HG03064 (cell line): ENCODE measurements around the gene CEP97.
"Not testable (repeated sequence)": the region's sequence is repeated elsewhere in the genome, so short reads cannot be mapped to it uniquely, and the experiment has no call there.

ENCODE experiments used
- ATAC-seq: cut with Tn5 transposase; IDR thresholded peaks from one replicate; pipeline ENCODE4 v1.9.1; 2021; ENCODE audit warnings: low read depth; ENCODE audit not compliant: unreplicated experiment

The CEP97 gene, protein sequence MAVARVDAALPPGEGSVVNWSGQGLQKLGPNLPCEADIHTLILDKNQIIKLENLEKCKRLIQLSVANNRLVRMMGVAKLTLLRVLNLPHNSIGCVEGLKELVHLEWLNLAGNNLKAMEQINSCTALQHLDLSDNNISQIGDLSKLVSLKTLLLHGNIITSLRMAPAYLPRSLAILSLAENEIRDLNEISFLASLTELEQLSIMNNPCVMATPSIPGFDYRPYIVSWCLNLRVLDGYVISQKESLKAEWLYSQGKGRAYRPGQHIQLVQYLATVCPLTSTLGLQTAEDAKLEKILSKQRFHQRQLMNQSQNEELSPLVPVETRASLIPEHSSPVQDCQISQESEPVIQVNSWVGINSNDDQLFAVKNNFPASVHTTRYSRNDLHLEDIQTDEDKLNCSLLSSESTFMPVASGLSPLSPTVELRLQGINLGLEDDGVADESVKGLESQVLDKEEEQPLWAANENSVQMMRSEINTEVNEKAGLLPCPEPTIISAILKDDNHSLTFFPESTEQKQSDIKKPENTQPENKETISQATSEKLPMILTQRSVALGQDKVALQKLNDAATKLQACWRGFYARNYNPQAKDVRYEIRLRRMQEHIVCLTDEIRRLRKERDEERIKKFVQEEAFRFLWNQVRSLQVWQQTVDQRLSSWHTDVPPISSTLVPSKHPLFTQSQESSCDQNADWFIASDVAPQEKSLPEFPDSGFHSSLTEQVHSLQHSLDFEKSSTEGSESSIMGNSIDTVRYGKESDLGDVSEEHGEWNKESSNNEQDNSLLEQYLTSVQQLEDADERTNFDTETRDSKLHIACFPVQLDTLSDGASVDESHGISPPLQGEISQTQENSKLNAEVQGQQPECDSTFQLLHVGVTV

DNA sequence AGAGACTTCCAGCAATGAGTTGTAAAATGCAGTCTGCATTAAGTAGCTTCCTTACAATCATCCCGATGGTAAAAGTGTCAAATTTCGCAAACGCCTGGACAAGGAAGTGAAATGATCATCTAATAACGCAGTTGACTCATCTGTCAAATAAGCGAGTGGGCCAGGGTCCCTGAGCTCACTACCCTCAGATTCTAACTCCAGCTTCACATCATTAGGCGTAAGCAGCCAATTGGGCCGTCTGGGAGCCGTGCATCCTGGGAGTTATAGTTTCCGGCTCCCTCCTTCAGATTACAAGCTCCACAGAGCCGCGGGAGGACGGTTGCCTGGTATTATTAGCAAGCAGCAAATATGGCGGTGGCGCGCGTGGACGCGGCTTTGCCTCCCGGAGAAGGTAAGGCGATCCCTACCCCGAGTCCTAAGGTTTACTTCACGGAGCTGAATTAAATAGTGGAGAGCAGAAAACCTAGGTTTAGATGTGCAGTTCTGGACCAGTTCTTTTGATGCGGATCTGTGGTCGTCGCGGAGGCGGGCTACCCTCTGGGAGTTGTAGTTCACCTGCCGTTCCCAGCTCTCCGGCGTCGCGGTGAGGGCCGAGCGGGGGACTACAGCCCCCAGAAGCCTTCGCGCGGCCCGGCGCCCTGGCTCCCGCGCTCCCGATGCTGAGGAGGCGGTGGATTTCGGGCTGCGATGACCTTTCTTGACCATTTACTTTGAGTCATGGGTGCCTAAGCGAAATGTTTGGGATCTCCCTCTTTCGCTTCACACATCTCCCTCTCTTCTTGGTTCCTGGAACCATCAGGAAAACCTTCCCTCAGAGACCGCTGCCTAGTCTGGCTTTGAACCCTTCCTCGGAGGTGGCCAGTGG lies at the start of gene CEP97:
CEP97 (plus strand) TSS at position 286 of the 865 bp plus-strand sequence; CDS start at position 349, 63 bp downstream.
- ATAC-seq, result peak; percentile 92

DNA sequence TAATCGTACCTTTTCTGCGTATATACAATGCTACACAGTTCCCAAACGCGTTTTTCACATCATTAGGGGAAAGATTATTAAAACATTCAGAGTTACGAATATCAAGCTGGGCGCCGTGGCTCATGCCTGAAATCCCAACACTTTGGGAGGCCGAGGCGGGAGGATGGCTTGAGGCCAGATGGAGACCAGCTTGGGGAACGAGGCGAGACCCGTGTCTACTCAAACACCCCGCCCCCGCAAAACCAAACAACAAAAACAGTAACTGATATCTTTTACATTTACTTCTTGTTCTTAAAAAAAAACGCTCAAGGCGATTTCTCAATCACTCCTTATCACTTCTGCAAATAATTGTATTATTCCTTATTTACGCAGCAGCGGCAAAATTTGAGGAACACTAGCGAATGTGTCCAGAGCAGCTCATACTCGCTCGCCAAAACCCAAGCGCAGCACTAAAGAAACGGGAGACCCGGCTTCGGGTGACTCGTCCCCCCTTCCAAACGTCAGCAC lies 48.7 kb upstream of the CEP97 start:
- no peak for ATAC-seq

DNA sequence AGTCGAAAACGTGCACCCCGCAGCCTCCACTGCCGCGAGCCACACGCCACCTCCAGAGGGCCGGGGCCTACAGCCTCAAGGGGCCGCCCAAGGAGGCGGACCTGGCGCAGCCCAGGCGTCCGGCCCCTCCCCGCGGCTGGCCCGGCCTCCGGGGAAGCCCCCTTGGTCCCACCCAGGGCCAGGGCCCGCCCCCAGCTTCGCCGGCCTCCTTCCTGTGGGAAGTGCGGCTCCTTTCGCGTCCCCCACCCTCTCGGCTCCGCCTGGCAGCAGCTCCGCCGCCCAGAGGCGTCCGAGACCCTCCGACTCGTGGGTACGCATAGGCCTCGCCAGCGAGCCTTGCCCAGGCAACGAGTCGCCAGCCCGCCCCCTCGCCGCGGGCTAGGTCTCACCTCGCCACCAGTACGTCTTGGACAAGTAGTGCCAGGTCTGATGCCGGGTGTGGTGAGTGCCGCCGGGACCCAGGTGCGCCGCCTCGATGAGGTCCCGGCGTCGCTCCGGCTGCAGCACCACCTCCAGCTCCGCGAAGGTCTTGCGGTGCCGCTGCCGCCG lies 48.1 kb upstream of the CEP97 start:
- ATAC-seq, result peak; percentile 78

DNA sequence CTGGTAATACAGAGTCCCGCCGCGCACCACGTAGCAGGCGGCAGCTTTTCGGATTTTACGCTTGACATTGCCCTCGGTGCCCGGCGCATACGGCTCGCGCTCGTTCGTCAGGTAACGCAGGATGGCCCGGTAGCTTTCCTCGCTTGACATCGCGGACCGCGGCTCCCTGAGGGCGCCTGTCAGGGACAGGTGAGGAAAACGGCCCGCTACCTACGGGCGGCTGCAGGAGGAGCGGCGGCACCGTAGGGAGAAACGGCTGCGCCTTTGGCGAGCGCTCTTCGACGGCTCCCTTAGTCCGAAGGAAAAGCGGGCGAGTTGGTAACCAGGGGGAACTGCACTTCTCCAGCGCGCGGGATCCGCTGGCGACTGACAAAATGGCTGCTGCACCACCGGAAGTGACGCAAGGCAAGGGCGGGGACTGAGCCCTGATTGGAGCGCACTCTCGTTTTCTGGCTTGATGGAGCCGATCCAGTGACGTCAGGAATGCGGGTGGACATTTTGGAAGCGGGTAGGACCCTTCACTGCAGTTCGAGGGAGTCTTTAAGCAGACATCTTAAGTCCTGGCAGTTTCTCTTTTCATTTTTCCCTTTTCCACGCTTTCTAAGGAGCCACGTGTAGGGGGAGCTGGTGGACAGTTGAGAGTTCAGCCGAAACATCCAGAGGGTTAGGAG lies 47.5 kb upstream of the CEP97 start, which contains the start of gene ZBTB11:
ZBTB11 (minus strand) TSS at position 368 of the 671 bp plus-strand sequence; CDS start at position 150, 218 bp downstream.
- ATAC-seq, result peak; percentile 70

DNA sequence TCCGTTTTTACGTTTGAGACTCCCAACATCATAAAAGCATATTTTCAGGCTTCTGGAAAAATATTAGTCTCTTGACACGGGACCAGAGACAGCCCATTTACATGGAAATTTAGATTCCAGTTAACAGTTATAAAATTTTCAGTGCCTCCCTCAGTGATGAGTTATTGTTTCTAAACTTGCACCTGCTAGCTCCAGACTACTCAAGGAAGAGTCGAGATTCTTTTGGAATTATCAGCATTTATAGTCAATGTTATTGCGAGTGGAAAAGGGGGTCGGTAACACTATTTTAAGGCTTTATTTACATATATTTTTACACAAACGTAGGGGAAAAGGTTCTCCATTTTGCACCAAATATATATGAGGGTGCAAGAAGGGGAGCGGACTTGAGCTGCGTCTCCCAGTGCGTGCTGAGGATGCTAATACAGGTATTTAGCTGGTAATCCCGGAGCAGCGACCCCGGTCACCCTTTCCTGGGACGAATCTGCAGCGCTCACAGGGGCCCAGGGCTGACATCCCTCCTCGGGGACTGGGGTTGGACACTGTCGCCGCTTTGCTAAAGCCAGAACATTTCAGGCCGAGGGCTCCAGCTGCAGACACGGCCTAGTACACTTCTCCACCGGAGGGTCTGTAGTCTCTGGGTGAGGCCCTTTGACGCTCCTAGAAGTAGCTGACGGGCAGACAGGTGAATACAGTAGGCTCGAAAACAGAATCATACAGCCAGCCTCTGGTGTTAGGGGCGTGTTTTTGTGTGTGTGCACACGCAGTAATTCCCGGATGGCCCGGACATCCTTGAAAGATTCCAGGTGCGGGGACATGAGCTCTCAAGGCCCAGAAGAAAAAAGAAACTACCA lies 46.8 kb upstream of the CEP97 start:
- no peak for ATAC-seq

DNA sequence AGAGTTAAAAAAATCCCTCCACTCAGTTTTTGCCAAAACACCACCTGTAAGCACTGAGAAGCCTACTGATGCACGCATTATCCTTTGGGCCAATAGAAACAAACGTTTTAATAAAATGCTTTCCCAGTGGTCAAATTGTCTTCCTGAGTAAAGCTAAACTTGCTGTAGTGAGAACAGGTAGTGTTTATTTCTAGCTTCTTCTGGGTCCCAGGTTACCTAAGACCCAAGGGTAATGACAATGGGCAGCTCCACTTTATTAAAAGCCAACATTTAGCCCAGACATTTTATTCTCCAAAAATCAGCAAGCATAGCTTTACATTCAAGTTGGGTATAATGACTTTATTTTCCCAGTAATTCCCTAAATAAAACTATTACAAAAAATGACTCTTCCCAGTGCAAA lies 45.6 kb upstream of the CEP97 start:
- not testable (repeated sequence) for ATAC-seq

DNA sequence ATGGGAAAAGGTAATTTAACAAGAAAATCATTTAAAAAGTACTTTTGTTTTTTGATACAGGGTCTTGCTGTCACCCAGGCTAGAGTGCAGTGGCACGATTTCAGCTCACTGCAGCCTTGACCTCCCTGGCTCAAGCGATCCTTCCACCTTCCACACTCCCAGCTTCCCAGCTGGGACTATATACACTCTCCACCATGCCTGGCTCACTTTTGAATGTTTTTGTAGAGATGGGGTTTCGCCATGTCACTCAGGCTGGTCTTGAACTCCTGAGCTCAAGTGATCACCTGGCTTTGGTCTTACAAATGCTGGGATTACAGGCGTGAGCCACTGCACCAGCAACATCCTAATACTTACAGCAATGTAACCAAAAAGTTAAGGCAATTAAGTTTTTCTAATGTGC lies 43.9 kb upstream of the CEP97 start:
- ATAC-seq, result no peak

DNA sequence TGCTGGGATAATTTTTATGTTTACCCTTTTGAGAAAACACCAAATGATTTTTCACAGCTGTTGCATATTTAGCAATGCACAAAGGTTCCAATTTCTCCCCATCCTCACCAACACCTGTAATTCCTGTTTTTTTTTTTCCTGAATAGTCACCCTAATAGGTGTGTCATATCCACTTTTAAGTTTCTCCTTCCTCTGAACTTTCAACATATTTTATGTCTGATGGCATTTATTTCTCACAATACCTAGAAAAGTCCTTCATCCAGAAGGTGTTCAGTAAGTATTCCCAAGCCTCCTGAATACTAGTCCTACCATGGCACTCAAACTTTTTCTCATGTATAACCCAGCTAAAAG lies 39.4 kb upstream of the CEP97 start:
- no peak for ATAC-seq

DNA sequence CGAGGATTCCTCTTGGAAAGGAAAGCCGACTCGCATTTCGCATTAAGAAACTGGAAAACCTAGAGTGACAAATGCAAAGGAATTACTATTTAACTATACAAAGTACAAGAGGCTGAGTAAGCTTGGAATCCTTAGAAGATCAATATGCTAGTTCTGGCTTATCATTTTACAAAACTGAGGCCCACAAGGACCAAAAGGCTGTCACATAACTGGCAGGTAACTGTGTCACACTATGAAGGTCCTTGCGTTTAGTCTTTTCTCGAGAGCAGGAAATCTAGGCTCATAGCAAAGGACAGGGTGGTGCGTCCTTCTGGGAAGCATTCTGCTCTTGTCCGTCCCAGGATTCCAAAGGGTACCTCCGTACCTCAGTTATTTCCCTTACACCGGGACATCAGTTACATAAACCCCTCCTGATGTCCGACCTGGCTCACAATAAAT lies 38.5 kb upstream of the CEP97 start:
- ATAC-seq, result peak; percentile 17

DNA sequence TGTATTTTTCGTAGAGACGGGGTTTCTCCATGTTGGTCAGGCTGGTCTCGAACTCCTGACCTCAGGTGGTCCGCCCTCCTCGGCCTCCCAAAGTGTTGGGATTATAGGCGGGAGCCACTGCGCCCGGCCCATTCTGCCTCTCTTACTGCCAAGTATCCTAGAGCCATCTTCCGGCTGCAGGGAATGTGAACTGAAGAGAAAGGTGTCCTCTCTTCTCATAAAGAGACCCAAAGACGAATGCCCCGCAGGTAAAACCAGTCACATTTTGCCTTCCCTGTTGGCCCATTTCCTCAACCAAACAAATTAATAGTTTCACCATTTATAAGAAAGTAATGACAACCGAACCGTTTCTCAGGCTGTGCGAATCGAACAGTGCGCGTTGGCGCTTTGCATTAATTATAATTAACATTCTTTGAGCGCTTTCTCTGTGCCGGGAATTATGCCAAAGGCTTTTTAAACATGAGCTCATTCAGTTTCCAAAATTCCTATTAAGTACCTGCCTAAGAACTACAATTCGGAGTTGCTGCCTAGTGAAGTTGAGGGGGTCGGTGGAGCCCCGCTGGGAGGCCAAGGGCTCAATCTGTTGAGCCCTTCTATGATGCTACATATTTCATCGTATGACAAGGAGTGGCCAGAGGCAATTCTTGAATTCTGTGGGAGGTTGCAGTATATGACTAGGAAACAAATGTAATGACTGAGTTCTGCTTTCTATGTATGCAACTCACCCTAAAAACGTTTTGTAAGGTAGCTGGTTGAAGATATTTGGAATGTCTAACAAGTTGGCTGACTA lies 37.1 kb upstream of the CEP97 start:
- no peak for ATAC-seq

DNA sequence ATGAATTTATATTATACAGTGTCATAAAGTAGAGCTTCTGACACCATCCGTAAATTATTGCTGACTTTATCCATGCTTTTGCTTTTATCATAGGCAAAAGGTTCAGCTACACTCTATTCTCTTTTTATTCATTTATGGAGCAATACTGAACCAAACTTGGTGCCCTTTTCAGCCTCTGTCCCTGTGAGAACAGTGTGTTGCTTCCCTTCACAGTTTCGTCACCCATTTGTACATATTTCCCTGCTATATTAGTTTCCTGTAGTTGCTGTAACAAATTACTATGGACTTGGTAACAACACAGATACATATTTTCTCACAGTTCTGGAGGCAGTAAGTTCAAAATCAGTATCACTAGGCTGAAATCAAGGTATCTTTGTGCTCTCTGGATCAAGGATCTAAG lies 35.1 kb upstream of the CEP97 start:
- ATAC-seq, result no peak

DNA sequence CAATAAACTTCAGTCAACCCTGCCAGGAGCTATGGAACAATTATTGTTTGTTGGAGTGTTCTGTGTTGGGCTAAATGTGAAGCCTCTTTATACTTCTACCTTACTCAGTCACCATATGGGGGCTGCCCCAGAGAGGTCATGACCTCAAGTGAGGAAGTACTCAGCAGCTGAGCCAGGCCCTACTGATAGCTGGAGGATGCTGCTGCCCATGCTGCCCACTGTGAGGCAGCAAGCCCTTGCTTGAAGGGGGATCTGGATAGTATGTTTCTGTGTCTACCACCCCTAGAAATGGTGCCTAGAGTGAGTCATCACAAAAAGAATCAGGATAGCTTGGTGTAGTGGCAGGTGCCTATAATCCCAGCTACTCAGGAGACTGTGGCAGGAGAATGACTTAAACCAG lies 33.4 kb upstream of the CEP97 start:
- no peak for ATAC-seq

DNA sequence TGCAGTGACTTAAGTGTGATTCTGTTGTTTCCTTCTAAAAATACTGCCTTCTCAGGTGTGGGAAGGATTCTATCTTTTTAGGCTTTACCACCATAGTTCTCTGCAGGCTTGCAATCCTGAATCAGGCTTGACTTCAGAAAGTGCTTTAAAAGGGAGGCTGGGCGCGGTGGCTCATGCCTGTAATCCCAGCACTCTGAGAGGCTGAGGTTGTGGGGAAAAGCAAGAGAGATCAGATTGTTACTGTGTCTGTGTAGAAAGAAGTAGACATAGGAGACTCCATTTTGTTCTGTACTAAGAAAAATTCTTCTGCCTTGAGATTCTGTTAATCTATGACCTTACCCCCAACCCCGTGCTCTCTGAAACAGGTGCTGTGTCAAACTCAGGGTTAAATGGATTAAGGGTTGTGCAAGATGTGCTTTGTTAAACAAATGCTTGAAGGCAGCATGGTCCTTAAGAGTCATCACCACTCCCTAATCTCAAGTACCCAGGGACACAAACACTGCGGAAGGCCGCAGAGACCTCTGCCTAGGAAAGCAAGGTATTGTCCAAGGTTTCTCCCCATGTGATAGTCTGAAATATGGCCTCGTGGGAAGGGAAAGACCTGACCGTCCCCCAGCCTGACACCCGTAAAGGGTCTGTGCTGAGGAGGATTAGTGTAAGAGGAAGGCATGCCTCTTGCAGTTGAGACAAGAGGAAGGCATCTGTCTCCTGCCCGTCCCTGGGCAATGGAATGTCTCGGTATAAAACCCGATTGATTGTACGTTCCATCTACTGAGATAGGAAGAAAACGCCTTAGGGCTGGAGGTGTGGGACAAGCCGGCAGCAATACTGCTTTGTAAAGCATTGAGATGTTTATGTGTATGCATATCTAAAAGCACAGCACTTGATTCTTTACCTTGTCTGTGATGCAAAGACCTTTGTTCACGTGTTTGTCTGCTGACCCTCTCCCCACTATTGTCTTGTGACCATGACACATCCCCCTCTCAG lies 32.4 kb upstream of the CEP97 start:
- not testable (repeated sequence) for ATAC-seq

DNA sequence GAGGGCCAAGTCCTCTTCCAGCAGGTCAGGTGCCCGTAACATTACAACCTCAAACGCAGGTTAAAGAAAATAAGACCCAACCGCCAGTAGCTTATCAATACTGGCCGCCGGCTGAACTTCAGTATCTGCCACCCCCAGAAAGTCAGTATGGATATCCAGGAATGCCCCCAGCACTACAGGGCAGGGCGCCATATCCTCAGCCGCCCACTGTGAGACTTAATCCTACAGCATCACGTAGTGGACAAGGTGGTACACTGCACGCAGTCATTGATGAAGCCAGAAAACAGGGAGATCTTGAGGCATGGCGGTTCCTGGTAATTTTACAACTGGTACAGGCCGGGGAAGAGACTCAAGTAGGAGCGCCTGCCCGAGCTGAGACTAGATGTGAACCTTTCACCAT lies 30.9 kb upstream of the CEP97 start:
- ATAC-seq, result not testable (repeated sequence)

DNA sequence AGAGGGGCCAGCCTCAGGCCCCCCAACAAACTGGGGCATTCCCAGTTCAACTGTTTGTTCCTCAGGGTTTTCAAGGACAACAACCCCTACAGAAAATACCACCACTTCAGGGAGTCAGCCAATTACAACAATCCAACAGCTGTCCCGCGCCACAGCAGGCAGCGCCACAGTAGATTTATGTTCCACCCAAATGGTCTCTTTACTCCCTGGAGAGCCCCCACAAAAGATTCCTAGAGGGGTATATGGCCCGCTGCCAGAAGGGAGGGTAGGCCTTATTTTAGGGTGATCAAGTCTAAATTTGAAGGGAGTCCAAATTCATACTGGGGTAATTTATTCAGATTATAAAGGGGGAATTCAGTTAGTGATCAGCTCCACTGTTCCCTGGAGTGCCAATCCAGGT lies 29.6 kb upstream of the CEP97 start:
- ATAC-seq, result not testable (repeated sequence)

DNA sequence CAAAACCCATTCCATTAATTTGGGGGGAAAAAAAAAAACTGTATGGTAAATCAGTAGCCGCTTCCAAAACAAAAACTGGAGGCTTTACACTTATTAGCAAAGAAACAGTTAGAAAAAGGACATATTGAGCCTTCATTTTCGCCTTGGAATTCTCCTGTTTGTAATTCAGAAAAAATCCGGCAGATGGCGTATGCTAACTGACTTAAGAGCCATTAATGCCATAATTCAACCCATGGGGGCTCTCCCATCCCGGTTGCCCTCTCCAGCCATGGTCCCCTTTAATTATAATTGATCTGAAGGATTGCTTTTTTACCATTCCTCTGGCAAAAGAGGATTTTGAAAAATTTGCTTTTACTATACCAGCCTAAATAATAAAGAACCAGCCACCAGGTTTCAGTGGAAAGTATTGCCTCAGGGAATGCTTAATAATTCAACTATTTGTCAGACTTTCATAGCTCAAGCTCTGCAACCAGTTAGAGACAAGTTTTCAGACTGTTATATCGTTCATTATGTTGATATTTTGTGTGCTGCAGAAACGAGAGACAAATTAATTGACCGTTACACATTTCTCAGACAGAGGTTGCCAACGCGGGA lies 28.5 kb upstream of the CEP97 start:
- ATAC-seq, result no peak
